RCC 7860 (cell line): Measurements from ENCODE around the gene TLE1.
"Not testable (repeated sequence)": the region's sequence is repeated elsewhere in the genome, so short reads cannot be mapped to it uniquely, and the experiment has no call there.

ENCODE experiments used
- DNase-seq: peaks from one replicate; pipeline ENCODE4 v3.0.0-alpha.2; 2015; ENCODE audit warnings: low spot score
- FAIRE-seq: peaks from 2 replicates; lab custom pipeline; 2012; peaks lifted over from hg19 to GRCh38; lab: Jason Lieb, UNC

Gene TLE1

GRCh38 chr9:81626511-81626910, 62.8 kb downstream of the TLE1 start:
- FAIRE-seq (peak; percentile 65), DNase-seq (peak; percentile 78)

GRCh38 chr9:81625969-81626368, 63.4 kb downstream of the TLE1 start:
- FAIRE-seq (no peak), DNase-seq (no peak)

DNA sequence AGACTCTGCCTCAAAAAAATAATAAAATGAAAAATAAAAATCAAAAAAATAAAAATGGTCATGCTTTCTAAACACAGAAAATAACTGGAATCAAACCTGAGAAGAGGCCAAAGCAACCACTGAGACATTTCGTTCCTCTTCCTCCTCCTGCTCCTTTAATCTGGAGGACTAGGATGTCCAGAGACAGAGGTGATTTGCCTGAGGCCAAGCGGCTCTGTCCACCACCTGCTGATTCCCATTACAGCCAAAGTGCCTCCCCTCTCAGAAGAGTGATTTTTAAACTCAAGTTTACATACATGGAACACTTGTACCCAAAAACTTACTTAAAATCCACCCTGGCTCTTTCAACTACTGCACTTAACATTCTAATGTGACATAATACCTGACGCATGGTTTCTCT, 65.6 kb downstream of the TLE1 start:
- FAIRE-seq (no peak), DNase-seq (no peak)

- no peak for FAIRE-seq
- no peak for DNase-seq
Measured at GRCh38 chr9:81622471-81623255, 66.7 kb downstream of the TLE1 start.

GRCh38 chr9:81621785-81622259, 67.5 kb downstream of the TLE1 start:
- DNase-seq, result no peak

DNA sequence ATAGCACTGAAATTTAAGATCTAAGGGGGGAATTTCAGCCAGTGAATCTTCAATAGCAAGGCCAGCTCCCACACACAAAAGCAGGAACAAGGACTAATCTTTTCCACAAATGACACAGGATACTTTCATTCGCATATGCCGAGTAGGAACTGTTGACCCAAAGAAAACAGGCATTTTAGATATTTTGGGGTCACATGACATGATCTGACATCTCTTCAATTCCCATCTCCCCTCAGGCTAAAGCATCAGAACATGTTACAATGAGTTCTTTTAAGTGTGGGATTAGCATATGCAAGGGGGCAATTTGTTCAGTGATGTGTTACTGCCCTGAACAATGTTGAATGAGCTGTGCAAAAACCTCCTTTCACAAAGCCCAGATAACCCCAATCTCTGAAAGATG, 68.2 kb downstream of the TLE1 start:
- no peak for DNase-seq

More at GRCh38 chr9:81621785-81622259, 67.5 kb downstream of the TLE1 start:
- no peak for FAIRE-seq

DNA sequence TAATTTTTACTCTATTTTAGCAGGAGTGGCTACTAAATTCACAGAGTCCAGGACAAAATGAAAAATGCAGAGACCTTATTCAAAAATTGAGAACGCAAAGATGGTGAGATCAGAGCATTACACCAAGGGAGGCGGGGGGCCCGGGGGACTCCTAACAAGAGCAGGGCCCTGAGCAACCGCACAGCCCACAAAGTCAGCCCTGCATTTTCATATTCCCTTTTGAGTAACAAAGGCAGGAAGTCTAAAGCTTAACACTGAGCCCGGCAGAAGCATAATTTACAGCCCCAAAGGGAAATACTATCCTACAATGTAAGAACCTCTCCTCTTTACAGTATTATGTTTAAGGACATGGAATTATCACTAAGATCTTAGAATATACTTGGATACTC, 69.4 kb downstream of the TLE1 start:
- DNase-seq, result no peak
- no peak for FAIRE-seq

More for the DNA sequence above, 68.2 kb downstream of the TLE1 start:
- no peak for FAIRE-seq

DNA sequence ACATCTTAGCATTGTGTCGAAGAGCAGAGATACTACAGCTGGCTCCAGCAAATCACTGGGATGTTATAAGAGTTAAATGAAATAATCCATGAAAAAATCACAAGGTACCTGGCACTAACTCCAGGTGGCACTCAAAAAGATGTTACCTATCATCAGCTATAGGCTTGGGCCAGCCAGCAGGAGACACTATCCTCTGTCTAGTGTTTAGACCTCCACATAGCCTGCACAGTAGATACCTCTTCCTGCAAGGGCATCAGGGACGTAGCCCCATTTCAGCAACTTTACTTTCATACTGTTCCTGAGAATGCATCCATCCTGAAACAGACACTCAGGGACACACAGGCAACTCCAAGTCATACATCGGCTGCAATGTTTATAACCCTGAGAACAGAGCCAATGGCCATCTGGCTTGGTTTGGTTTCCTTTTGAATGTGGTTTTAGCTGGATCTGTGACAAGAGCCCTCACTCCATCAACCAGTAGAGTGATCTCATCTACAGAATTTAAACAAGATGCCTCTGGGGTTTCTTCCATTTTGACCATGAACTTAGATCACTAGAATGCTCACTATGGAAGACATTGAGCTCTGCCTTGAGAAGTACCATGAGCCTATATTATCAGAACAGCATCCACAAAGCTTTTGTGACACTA, 69.9 kb downstream of the TLE1 start:
- FAIRE-seq (no peak), DNase-seq (no peak)

DNA sequence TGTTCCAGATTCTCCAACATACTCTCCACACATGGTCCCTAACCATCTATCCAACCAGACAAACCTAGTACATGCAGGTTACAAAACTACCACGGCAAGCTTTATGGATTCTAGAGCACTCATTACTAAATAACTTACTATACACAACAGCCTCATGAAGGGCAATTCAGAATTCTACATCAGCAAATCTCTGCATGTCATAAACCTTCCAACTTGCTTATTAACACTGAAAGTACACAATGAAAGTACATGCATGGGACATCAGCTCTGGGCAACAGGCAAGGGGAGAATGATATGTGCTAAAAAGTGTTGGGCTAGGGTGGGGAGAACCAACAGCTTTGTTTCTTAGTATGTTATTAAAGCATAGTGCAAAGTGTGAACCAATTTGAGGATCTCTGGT, 70.4 kb downstream of the TLE1 start:
- DNase-seq (no peak), FAIRE-seq (no peak)

GRCh38 chr9:81616141-81616540, 73.2 kb downstream of the TLE1 start:
- DNase-seq (no peak), FAIRE-seq (no peak)

DNA sequence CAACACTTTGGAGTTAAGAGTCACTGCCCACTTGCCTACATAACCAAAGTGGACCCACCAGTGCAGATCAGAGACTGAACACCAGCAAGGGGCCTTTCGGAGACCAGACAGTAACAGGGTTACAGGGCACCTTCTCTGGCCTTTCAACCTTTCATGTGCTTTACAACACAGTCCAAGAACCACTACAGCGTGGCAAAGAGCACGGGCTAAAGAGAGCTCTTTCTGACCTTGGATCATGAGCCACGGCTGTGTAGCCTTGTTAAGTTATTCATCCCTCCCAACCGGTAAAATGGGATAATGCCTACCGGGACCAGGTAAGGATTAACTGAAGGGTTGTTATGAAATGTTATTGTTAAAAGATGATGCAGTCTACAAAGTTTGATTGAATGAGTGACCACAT, 75.0 kb downstream of the TLE1 start:
- no peak for DNase-seq
- no peak for FAIRE-seq

DNA sequence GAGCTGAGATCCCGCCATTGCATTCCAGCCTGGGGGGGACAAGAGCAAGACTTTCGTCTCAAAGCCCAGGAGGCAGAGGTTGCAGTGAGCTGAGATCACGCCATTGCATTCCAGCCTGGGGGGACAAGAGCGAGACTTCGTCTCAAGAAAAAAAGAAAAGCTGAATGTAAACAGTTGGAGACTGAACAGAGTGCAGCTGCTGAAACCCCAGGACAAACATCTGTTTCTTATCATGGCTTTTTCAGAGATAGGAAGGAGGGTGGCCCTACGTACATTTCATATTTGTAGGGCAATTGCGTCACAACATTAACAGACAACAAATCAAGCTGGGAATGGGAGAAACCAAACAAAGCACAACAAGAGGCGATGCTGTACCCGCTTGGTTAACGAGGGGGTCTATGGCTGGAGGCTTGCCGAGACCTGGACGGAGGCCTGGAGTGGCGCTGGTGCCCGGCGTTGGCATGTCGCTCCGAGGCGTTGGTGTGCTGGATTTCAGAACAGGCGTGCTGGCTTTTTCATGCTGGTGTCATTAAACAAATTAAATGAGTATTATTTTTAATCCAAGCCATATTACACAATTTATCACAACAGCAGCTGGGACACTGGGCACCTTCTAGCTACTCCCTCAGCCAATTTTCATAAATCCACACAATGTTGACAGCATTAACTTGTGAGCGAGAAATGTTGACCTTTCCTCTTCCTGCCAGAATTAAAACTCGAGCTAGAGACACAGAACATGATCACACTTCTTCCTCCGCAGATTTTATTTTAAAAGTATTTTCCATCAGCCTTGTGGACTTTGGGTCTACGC, 76.1 kb downstream of the TLE1 start:
- FAIRE-seq, result no peak

GRCh38 chr9:81611664-81612063, 77.7 kb downstream of the TLE1 start:
- DNase-seq, result no peak
- FAIRE-seq, result no peak

More for the DNA sequence above, 76.1 kb downstream of the TLE1 start:
- DNase-seq, result no peak

DNA sequence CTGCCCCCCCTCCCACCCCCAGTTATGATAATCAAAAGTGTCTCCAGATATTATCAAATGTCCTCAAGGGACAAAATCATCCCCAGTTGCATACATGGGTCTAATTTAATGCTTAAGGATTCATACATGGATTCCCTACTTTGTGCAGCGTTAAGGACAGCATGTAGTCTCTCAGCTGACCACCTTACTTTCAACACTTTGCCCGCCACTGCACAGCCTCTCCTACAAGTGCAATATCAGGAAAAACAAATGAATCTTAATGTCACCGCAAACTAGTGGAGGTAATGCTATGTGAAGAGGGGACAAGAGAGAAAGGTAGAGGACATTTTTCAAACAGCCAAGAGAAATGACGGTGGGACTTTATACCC, 78.6 kb downstream of the TLE1 start:
- DNase-seq (no peak), FAIRE-seq (no peak)

DNA sequence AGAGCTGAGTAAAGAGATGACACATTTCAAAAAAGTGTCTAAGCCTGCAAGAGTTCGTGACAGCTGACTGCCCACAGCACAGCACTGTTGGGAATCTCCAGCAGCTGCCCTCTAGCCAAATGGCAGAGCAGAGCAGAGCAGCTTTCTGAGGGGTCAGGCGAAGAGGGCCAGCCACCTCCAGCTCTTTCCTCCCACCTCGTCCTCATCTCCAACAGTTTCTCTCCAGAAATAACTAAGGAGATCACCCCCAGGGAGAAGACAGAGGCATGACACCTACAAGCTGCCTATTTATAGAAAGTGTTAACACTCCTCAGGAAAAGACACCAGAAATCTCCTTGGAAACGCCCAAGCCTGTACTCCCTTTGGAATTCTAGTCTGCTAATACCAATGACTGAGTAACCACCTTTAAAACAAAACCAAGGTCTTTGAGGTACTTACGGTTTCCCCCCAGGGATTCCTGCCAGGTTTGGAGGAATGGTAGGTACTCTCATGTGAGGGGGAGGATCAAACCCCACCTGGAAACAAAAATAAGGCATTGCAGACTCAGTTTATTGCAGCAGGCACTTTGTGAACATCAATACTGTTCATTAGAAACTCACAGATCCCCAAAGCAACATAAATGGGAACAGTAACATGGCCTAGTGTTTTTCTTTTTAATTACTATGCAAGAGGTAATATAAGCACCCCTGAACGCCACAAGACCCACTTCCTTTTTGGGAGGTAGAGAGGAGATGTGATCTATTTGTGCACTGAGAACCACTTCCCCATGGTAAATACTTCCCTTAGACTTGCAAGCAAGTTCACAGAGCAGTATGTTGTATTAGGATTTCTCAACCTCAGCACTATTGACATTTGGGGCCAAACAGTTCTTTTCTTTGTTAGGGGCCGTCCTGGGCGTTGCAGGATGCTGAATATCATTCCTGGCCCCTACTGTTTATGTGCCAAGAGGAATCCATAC, 79.3 kb downstream of the TLE1 start:
- FAIRE-seq, result peak; percentile 90
- peak; percentile 92 for DNase-seq

- no peak for FAIRE-seq
- DNase-seq, result no peak
Measured at GRCh38 chr9:81608289-81608657, 81.1 kb downstream of the TLE1 start.

- FAIRE-seq (peak; percentile 84), DNase-seq (peak; percentile 82)
Measured at GRCh38 chr9:81607593-81608288, 81.6 kb downstream of the TLE1 start.

DNA sequence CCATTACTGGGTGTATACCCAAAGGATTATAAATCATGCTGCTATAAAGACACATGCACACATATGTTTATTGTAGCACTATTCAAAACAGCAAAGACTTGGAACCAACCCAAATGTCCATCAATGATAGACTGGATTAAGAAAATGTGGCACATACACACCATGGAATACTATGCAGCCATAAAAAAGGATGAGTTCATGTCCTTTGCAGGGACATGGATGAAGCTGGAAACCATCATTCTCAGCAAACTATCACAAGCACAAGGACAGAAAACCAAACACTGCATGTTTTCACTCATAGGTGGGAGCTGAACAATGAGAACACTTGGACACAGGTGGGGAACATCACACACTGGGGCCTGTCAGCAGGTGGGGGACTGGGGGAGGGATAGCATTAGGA, 83.1 kb downstream of the TLE1 start:
- DNase-seq, FAIRE-seq: not testable (repeated sequence)

DNA sequence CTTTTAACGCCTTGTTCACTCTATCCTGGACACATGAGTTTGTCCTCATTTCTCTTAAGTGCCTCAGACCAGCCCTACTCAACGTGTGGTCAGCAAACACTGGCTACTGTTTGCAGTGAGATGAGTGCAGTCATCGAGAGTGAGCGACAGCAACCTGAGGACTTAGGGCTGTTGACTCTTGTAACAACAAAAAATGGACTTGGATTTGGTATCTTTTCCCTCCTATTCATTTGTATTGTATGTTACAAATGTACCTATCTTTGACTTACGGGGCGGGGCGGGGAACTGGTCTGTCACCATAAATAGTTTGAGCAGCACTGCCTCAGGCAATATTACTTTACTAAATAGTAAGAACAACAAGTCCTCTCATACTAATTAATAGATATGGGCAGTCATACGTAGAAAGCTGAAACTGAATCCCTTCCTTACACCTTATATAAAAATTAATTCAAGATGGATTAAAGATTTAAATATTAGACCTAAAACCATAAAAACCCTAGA, 84.1 kb downstream of the TLE1 start:
- no peak for DNase-seq
- no peak for FAIRE-seq
